Neural cell (in vitro differentiated cells): ENCODE results near the gene COL4A4. TPM values are rescaled to one million over a fixed set of nuclear protein-coding genes. Genes with fewer than 3 reads are reported as not detected.

Experiments used
- H2AFZ ChIP-seq: fragments of 200-600, 300-800 bp; sonication (generic), shearing (Covaris generic); 2 replicates; pipeline ENCODE4 v1.6.0; 2014; ENCODE audit warnings: low read depth, mild to moderate bottlenecking, antibody characterized with exemption, low read length, moderate library complexity
- H3F3A ChIP-seq: fragments of 200-600 bp; shearing (Covaris generic); 2 replicates; pipeline ENCODE4 v1.6.1; 2016; ENCODE audit warnings: mild to moderate bottlenecking, moderate library complexity, mixed read lengths, antibody characterized with exemption, low read length; ENCODE audit not compliant: insufficient read depth, poor library complexity, severe bottlenecking
- H3K27ac ChIP-seq: fragments of 200-600, 300-800 bp; sonication (generic), shearing (Covaris generic); 2 replicates; pipeline ENCODE4 v1.5.1; 2014; ENCODE audit warnings: mild to moderate bottlenecking, low read length, moderate library complexity
- H3K27me3 ChIP-seq: fragments of 300-800, 200-600 bp; sonication (generic), shearing (Covaris generic); 2 replicates; pipeline ENCODE4 v1.6.0; 2014; ENCODE audit warnings: mild to moderate bottlenecking, low read depth, low read length, moderate library complexity; ENCODE audit not compliant: insufficient read depth
- H3K36me3 ChIP-seq: fragments of 300-800, 200-600 bp; sonication (generic), shearing (Covaris generic); 2 replicates; pipeline ENCODE4 v1.5.1; 2014; ENCODE audit warnings: mild to moderate bottlenecking, antibody characterized with exemption, low read length, moderate library complexity; ENCODE audit not compliant: insufficient read depth
- H3K4me2 ChIP-seq: fragments of 300-800, 200-600 bp; sonication (generic), shearing (Covaris generic); 2 replicates; pipeline ENCODE4 v1.6.0; 2014; ENCODE audit warnings: mild to moderate bottlenecking, low read length
- H3K4me3 ChIP-seq: fragments of 300-800, 200-600 bp; sonication (generic), shearing (Covaris generic); 2 replicates; pipeline ENCODE4 v1.5.1; 2014; ENCODE audit warnings: mild to moderate bottlenecking, low read length, moderate library complexity
- H3K79me2 ChIP-seq: fragments of 200-600 bp; shearing (Covaris generic); replicated peaks from 2 replicates; pipeline ENCODE4 v1.6.0; 2014; ENCODE audit warnings: mild to moderate bottlenecking, low read length, moderate library complexity; ENCODE audit not compliant: insufficient read depth
- H3K9ac ChIP-seq: fragments of 300-800, 200-600 bp; sonication (generic), shearing (Covaris generic); 2 replicates; pipeline ENCODE4 v1.6.1; 2016; ENCODE audit warnings: mild to moderate bottlenecking, low read length, mixed read lengths
- H3K9me2 ChIP-seq: fragments of 200-600 bp; shearing (Covaris generic); 2 replicates; pipeline ENCODE4 v1.6.1; 2016; ENCODE audit warnings: mild to moderate bottlenecking, low read length, mixed read lengths; ENCODE audit not compliant: insufficient read depth
- H3K9me3 ChIP-seq: fragments of 200-600, 300-800 bp; sonication (generic), shearing (Covaris generic); 2 replicates; pipeline ENCODE4 v1.6.1; 2016; ENCODE audit warnings: mild to moderate bottlenecking, mixed run types, low read length, moderate library complexity, mixed read lengths
- H4K20me1 ChIP-seq: fragments of 200-600 bp; shearing (Covaris generic); 2 replicates; pipeline ENCODE4 v1.6.1; 2016; ENCODE audit warnings: mild to moderate bottlenecking, mixed run types; ENCODE audit not compliant: insufficient read depth
- CTCF ChIP-seq: fragments of 450-650 bp; IDR thresholded peaks from 2 replicates; pipeline ENCODE4 v1.5.1; 2014; ENCODE audit warnings: antibody characterized with exemption, mild to moderate bottlenecking, moderate library complexity; ENCODE audit not compliant: poor library complexity, severe bottlenecking
- EP300 ChIP-seq: fragments of 450-650 bp; conservative IDR thresholded peaks from 2 replicates; pipeline ENCODE4 v1.6.1; 2014; ENCODE audit warnings: antibody characterized with exemption, mild to moderate bottlenecking, moderate library complexity; ENCODE audit not compliant: poor library complexity, severe bottlenecking
- EZH2 ChIP-seq: fragments of 200-600, 300-800 bp; shearing (Covaris generic), sonication (generic); IDR thresholded peaks from 2 replicates; pipeline ENCODE4 v1.6.1; 2014; ENCODE audit warnings: antibody characterized with exemption, low read length, borderline replicate concordance, mild to moderate bottlenecking; ENCODE audit not compliant: insufficient read depth, poor library complexity, severe bottlenecking
- POLR2AphosphoS5 ChIP-seq: IDR thresholded peaks from 2 replicates; pipeline ENCODE4 v1.6.1; 2012
- RAD21 ChIP-seq: fragments of 450-650 bp; conservative IDR thresholded peaks from 2 replicates; pipeline ENCODE4 v1.6.1; 2014; ENCODE audit warnings: antibody characterized with exemption, mild to moderate bottlenecking, moderate library complexity
- REST ChIP-seq: IDR thresholded peaks from 2 replicates; pipeline ENCODE4 v1.6.1; 2012; ENCODE audit warnings: borderline replicate concordance
- SMC3 ChIP-seq: fragments of 450-650 bp; conservative IDR thresholded peaks from 2 replicates; pipeline ENCODE4 v1.6.1; 2014; ENCODE audit warnings: antibody characterized with exemption, mild to moderate bottlenecking, moderate library complexity; ENCODE audit not compliant: poor library complexity
- TAF1 ChIP-seq: IDR thresholded peaks from 2 replicates; pipeline ENCODE4 v1.6.1; 2012; ENCODE audit warnings: low read depth
- polyA plus RNA-seq: library from polyadenylated mRNA; depleted of rRNA; stranded (reverse); fragments of >200 nt; gene quantifications from 2 replicates; pipeline ENCODE4 v1.2.3, GENCODE V29; 2014

Gene COL4A4
- polyA plus RNA-seq, 1 donor from 2014 or later, result 0.35 TPM

DNA sequence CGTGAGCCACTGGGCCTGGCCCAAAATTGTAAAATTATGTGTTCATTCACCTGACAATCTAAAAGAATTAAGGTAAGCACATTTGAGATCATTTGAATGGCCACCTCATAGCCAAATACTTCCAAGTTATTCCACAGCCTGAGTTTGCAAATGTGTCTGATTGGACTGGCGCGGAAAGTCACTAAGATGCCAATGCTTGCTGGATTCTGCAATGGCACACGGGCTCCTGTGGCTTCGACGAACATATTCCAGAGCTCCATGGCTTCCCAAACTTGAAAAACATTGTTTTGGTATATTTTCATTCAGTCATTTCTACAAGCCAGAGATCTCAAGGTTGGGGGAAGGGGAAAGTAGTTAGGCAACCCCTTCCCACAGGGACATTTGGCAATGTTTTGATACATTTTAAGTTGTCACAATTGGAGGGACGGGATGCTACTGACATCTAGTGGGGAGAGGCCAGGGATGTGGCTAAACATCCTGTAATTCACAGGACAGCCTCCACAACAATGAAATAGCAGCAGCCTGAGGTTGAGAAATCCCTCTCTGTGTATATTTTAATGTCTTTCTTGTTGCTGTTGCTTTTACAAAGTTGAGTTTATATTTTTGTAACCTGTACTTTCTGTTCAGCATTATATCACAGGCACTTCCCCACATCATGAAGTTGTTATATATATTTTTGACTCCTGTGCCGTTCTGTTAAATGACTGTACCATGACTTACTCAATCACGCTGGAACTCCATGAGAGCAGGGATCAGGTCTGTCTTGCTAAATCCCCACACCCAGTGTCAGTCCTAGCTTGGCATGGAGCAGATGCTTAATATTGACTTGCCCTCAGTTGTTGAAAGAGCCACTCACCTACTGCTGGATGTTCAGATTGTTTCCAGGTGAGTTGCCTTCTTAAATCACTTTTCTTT is 56.9 kb downstream of the COL4A4 start:
- no peak overlapping the region for H2AFZ ChIP-seq

DNA sequence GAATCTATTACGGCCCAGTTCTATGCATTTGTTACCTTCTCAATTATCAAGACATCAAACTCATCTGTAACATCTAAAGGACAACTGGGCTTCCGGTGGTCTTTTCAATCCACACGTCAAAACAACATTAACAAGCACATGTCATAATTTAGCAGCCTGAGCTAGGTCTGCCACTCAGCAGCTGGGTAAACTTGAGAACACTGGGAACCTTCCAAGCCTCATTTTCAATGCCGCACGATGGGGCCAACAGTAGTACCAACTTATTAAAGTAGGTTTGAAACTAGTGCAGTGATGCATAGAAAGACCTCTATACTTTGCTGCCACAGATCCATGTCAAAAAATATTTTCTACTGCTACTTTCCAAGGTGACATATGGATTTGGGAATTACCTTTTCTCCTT is 60.4 kb downstream of the COL4A4 start:
- no peak for TF ChIP-seq TAF1
- TF ChIP-seq RAD21, result no peak
- no peak for TF ChIP-seq SMC3
- TF ChIP-seq EP300, result no peak
- no peak overlapping the region for H2AFZ ChIP-seq

More for the DNA sequence above, 56.9 kb downstream of the COL4A4 start:
- Histone ChIP-seq H3K9ac (peak overlapping the region; percentile 7), H4K20me1 (no peaks in the 10 kb centered on the region), H3K27me3 (no peaks in the 10 kb centered on the region), H3K79me2 (no peaks in the 10 kb centered on the region), H3K36me3 (no peaks in the 10 kb centered on the region), H3K27ac (peak overlapping the region; percentile 40), H3K4me3 (no peak overlapping the region), H3K9me2 (no peaks in the 10 kb centered on the region), H3K9me3 (no peaks in the 10 kb centered on the region), H3F3A (no peaks in the 10 kb centered on the region), H3K4me2 (no peak overlapping the region)
- TF ChIP-seq POLR2AphosphoS5 (no peak), SMC3 (peak; percentile 95), TAF1 (no peak), EP300 (no peak), RAD21 (peak; percentile 98), CTCF (peak; percentile 97)

DNA sequence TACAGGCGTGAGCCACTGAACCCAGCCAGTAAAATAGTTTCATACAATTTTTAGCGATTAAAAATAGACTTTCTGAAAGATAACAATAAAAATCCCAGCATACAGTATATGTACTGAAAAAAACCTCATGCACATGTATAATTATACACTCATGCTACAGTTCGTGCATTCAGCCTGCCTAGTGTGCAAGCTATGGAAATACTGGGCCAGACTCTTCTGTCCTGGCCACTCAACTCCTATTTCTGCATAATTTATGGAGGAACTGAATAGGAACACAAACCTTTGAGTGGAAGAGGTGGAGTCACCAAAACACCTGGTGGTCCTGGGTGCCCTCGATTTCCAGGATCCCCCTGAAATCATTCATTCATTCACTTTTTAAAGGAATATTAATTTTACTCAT is 64.7 kb downstream of the COL4A4 start:
- no peak overlapping the region for H3K9ac ChIP-seq
- H3K79me2 ChIP-seq, result no peaks in the 10 kb centered on the region
- no peaks in the 10 kb centered on the region for H4K20me1 ChIP-seq
- no peak overlapping the region for H3K27ac ChIP-seq
- H2AFZ ChIP-seq, result no peak overlapping the region
- no peaks in the 10 kb centered on the region for H3K9me3 ChIP-seq
- TF ChIP-seq EP300 (no peak), SMC3 (no peak), REST (no peak), RAD21 (no peak), POLR2AphosphoS5 (no peak), EZH2 (no peak), TAF1 (no peak), CTCF (no peak)
- no peaks in the 10 kb centered on the region for H3K36me3 ChIP-seq
- H3K27me3 ChIP-seq, result no peaks in the 10 kb centered on the region
- H3F3A ChIP-seq, result peaks cover 3% of the 10 kb centered on the region
- H3K4me2 ChIP-seq, result no peak overlapping the region
- no peak overlapping the region for H3K4me3 ChIP-seq
- H3K9me2 ChIP-seq, result no peaks in the 10 kb centered on the region

More for the DNA sequence above, 60.4 kb downstream of the COL4A4 start:
- H3K9me3 ChIP-seq, result no peaks in the 10 kb centered on the region
- no peak overlapping the region for H3K4me2 ChIP-seq
- H3K36me3 ChIP-seq, result no peaks in the 10 kb centered on the region
- H3K9ac ChIP-seq, result no peak overlapping the region
- H3K4me3 ChIP-seq, result no peak overlapping the region
- no peak overlapping the region for H3K27ac ChIP-seq
- no peaks in the 10 kb centered on the region for H3K9me2 ChIP-seq
- no peaks in the 10 kb centered on the region for H3K27me3 ChIP-seq
- H3F3A ChIP-seq, result peaks cover 3% of the 10 kb centered on the region
- H4K20me1 ChIP-seq, result no peaks in the 10 kb centered on the region
- H3K79me2 ChIP-seq, result no peaks in the 10 kb centered on the region
